ENCODE data around the gene CCSER1. TPM values are rescaled to one million over a fixed set of nuclear protein-coding genes. Genes with fewer than 3 reads are reported as not detected.

Gene CCSER1
- total RNA-seq, 1 donor from 2014 or later: 11.9 TPM

GRCh38 chr4:91057871-91058270 lies 930.7 kb downstream of the CCSER1 start:
- no peaks in the 10 kb centered on the region for H3K27me3 Mint-ChIP-seq (ENCODE audit: low read depth)

DNA sequence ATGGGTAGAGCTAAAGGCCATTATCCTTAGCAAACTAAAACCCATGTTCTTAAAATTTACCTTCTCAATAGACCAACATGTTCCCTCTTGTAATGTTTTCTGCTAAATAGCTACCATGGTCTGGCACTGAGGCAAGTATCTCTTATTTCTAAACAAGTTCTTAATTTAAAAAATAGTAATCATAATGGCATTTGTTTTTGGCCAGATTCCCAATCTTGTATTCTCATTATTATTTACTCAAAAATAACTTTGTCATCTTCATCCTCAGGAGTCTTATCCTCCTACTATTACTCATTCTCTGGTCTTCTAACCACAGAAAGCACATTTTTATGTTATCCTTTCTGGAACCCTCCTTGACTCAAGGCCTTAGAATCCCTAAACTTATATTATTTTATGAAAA lies 931.2 kb downstream of the CCSER1 start:
- H3K9me3 Mint-ChIP-seq: peaks cover 4% of the 10 kb centered on the region
- peaks cover 5% of the 10 kb centered on the region for H3K36me3 Mint-ChIP-seq (ENCODE audit: low read depth)
- TF ChIP-seq CTCF (conservative IDR thresholded peaks at IDR 0.05): no peak
- no peak for DNase-seq (ENCODE audit: low read depth, low spot score)
- no peak overlapping the region for H3K27ac Mint-ChIP-seq (ENCODE audit: unreplicated experiment)
- peaks cover 6% of the 10 kb centered on the region for H3K4me1 Mint-ChIP-seq
- no peaks in the 10 kb centered on the region for H3K27me3 Mint-ChIP-seq (ENCODE audit: low read depth)
- no peak overlapping the region for H3K4me3 Mint-ChIP-seq

More at GRCh38 chr4:91057871-91058270, 930.7 kb downstream of the CCSER1 start:
- H3K36me3 Mint-ChIP-seq (ENCODE audit: low read depth): peaks cover 5% of the 10 kb centered on the region
- no peak for TF ChIP-seq CTCF (conservative IDR thresholded peaks at IDR 0.05)
- no peak for DNase-seq (ENCODE audit: low read depth, low spot score)
- no peak overlapping the region for H3K27ac Mint-ChIP-seq (ENCODE audit: unreplicated experiment)
- peaks cover 6% of the 10 kb centered on the region for H3K4me1 Mint-ChIP-seq
- peaks cover 4% of the 10 kb centered on the region for H3K9me3 Mint-ChIP-seq
- H3K4me3 Mint-ChIP-seq: no peak overlapping the region

- Mint-ChIP-seq H3K9me3 (no peaks in the 10 kb centered on the region), H3K36me3 (ENCODE audit: low read depth) (no peaks in the 10 kb centered on the region), H3K27ac (ENCODE audit: unreplicated experiment) (peak overlapping the region; percentile 76), H3K4me3 (peak overlapping the region; percentile 14), H3K4me1 (peaks cover 19% of the 10 kb centered on the region), H3K27me3 (ENCODE audit: low read depth) (no peaks in the 10 kb centered on the region)
- TF ChIP-seq CTCF (conservative IDR thresholded peaks at IDR 0.05): no peak
- peak; percentile 8 for DNase-seq (ENCODE audit: low read depth, low spot score)
Measured at GRCh38 chr4:91064157-91064853, 937.1 kb downstream of the CCSER1 start.

DNA sequence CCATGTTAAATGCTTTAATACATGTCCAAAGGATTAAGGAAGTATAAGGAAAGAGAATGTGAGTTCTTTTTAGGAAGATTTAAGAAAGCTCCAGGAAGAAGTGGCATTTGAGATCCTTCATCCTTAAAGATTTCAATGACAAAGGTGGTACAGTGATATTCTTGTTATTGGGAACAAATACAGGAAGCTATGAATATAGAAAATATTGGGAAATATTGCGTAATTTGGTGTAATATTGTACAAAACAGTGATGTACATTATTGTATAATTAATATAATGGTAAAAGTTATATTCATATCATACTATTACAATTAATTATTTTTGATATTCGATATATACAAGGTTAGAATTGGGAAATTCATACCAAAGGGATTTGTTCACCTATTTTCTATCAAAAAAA lies 937.9 kb downstream of the CCSER1 start:
- Mint-ChIP-seq H3K9me3 (no peaks in the 10 kb centered on the region), H3K4me1 (peaks cover 13% of the 10 kb centered on the region), H3K27me3 (ENCODE audit: low read depth) (no peaks in the 10 kb centered on the region), H3K4me3 (peak overlapping the region; percentile 14), H3K27ac (ENCODE audit: unreplicated experiment) (no peak overlapping the region), H3K36me3 (ENCODE audit: low read depth) (no peaks in the 10 kb centered on the region)
- DNase-seq (ENCODE audit: low read depth, low spot score): no peak
- no peak for TF ChIP-seq CTCF (conservative IDR thresholded peaks at IDR 0.05)

DNA sequence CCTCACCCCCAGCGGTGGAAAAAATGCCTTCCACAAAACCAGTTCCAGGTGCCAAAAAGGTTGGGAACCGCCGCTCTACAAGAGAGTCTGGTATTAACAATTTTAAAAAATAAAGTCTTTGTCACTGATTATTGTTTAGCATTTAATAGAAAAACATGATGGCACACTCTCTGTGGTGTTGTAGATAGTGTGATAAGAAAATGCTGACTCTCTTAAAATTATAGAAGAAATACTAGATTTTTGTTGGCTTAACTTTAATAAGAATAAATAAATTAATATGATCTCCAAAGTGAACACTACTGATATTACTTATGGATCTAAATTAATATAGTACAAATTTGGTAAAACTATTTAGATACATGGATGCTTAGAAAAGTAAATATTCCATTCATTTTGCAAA lies 943.5 kb downstream of the CCSER1 start:
- Mint-ChIP-seq H3K27me3 (ENCODE audit: low read depth) (no peaks in the 10 kb centered on the region), H3K4me1 (no peaks in the 10 kb centered on the region), H3K9me3 (no peaks in the 10 kb centered on the region), H3K4me3 (no peak overlapping the region), H3K36me3 (ENCODE audit: low read depth) (no peaks in the 10 kb centered on the region), H3K27ac (ENCODE audit: unreplicated experiment) (no peak overlapping the region)
- no peak for DNase-seq (ENCODE audit: low read depth, low spot score)
- no peak for TF ChIP-seq CTCF (conservative IDR thresholded peaks at IDR 0.05)
